HepG2 (cell line): ENCODE measurements around the gene APEX2. TPM values are rescaled to one million over a fixed set of nuclear protein-coding genes. Genes with fewer than 3 reads are reported as not detected.

Experiments
- ATF7 ChIP-seq, 2 experiments: fragments of 450-650 bp in 1 of 2; sonication (generic) in 1 of 2; formaldehyde crosslinking in 1 of 2; IDR thresholded peaks; 2 replicates each; pipeline versions ENCODE4 v1.4.0 to v1.6.1; 2016 to 2020; ENCODE audit warnings: antibody characterized with exemption in 1 of 2, mild to moderate bottlenecking in 1 of 2, missing genetic modification reagents in 1 of 2
- HNF1A ChIP-seq, 2 experiments: sonication (generic) in 1 of 2; formaldehyde crosslinking in 1 of 2; IDR thresholded peaks; 2 replicates each; pipeline versions ENCODE4 v1.4.0 to v1.6.1; 2016 to 2020; ENCODE audit warnings: borderline replicate concordance in 1 of 2, low read depth in 1 of 2, mild to moderate bottlenecking in 1 of 2, missing genetic modification reagents in 1 of 2
- MIER3 ChIP-seq: IDR thresholded peaks from 2 replicates; pipeline ENCODE4 v1.6.1; 2016; ENCODE audit warnings: missing compliant biosample characterization, borderline replicate concordance
- NCOR1 ChIP-seq: fragments of 200-600 bp; sonication (generic); IDR thresholded peaks from 2 replicates; pipeline ENCODE4 v1.7.0; 2017; ENCODE audit warnings: antibody characterized with exemption, low read length, borderline replicate concordance
- NR2C2 ChIP-seq: sonication (generic); formaldehyde crosslinking; IDR thresholded peaks from 2 replicates; pipeline ENCODE4 v1.4.0; 2020; ENCODE audit warnings: missing genetic modification reagents, mild to moderate bottlenecking, moderate library complexity, borderline replicate concordance
- RFXAP ChIP-seq: sonication (generic); formaldehyde crosslinking; IDR thresholded peaks from 2 replicates; pipeline ENCODE4 v1.4.0; 2020; ENCODE audit warnings: missing genetic modification reagents, borderline replicate concordance
- SCMH1 ChIP-seq: sonication (generic); formaldehyde crosslinking; IDR thresholded peaks from 2 replicates; pipeline ENCODE4 v1.9.0; 2021; ENCODE audit warnings: missing genetic modification reagents, mild to moderate bottlenecking, borderline replicate concordance
- SIN3B ChIP-seq: fragments of 150-350 bp; IDR thresholded peaks from 2 replicates; pipeline ENCODE4 v1.6.1; 2014; ENCODE audit warnings: low read length
- ZBTB43 ChIP-seq: sonication (generic); formaldehyde crosslinking; conservative IDR thresholded peaks from 2 replicates; pipeline ENCODE4 v1.4.0; 2020; ENCODE audit warnings: missing genetic modification reagents
- ZFP90 ChIP-seq: sonication (generic); formaldehyde crosslinking; IDR thresholded peaks from 2 replicates; pipeline ENCODE4 v1.8.0; 2022; ENCODE audit warnings: missing genetic modification reagents, mild to moderate bottlenecking, inconsistent platforms, borderline replicate concordance
- ZNF326 ChIP-seq: sonication (generic); formaldehyde crosslinking; IDR thresholded peaks from 2 replicates; pipeline ENCODE4 v1.4.0; 2020; ENCODE audit warnings: missing genetic modification reagents, borderline replicate concordance
- ZNF331 ChIP-seq: sonication (generic); formaldehyde crosslinking; IDR thresholded peaks from 2 replicates; pipeline ENCODE4 v1.4.0; 2020; ENCODE audit warnings: missing genetic modification reagents
- ZNF333 ChIP-seq: sonication (generic); formaldehyde crosslinking; IDR thresholded peaks from 2 replicates; pipeline ENCODE4 v1.4.0; 2020; ENCODE audit warnings: mild to moderate bottlenecking, missing genetic modification reagents, borderline replicate concordance
- ZNF530 ChIP-seq: sonication (generic); formaldehyde crosslinking; IDR thresholded peaks from 2 replicates; pipeline ENCODE4 v1.5.0; 2020; ENCODE audit warnings: low read depth, mild to moderate bottlenecking, missing genetic modification reagents
- polyA plus RNA-seq, 8 experiments: library from polyadenylated mRNA; depleted of rRNA in 3 of 8; stranded (reverse) in 7 of 8; unstranded in 1 of 8; fragments of >200 nt; fragmentation: Illumina TruSeq in 4 of 8; extraction: Trizol in 4 of 8; gene quantifications; 2 replicates each; pipeline versions ENCODE4 v1.2.1 to v1.2.3, GENCODE V29; 2011 to 2016; ENCODE audit warnings: low read depth in 4 of 8, missing spikeins in 1 of 8, mixed read lengths in 1 of 8; ENCODE audit not compliant: insufficient read depth in 1 of 8
- total RNA-seq, 5 experiments: library from RNA; depleted of rRNA; stranded (reverse); fragments of >200 nt; fragmentation: Illumina TruSeq; extraction: Trizol; gene quantifications; 2 replicates each; pipeline ENCODE4 v1.2.3, GENCODE V29; 2016; ENCODE audit warnings: low read depth in 1 of 5

The APEX2 gene
- total and polyA plus RNA-seq, 2 of the 13 experiments (the other 11 are each of a cell fraction or from before 2014, with no cell fraction given): 12.7 to 17.8 TPM

GRCh38 chrX:55056820-55057674 is 56.9 kb downstream of the APEX2 start (continued):
- TF ChIP-seq ZBTB43 (CRISPR knock-in tag): no peak
- TF ChIP-seq SCMH1 (CRISPR knock-in tag): no peak
- TF ChIP-seq ZNF326 (CRISPR knock-in tag): no peak
- TF ChIP-seq MIER3: no peak
- TF ChIP-seq RFXAP: no peak
- TF ChIP-seq HNF1A (IDR thresholded peaks at IDR 0.05; ENCODE audit: low read depth): no peak
- TF ChIP-seq HNF1A (CRISPR knock-in tag; IDR thresholded peaks at IDR 0.05; ENCODE audit: borderline replicate concordance): no peak
- no peak for TF ChIP-seq ZNF331
- TF ChIP-seq NR2C2 (CRISPR knock-in tag): no peak
- no peak for TF ChIP-seq NCOR1
- TF ChIP-seq ATF7 (IDR thresholded peaks at IDR 0.05): no peak
- no peak for TF ChIP-seq ATF7 (CRISPR knock-in tag; IDR thresholded peaks at IDR 0.05)
- no peak for TF ChIP-seq ZNF333 (CRISPR knock-in tag)
- TF ChIP-seq SIN3B: no peak
- no peak for TF ChIP-seq ZNF530 (CRISPR knock-in tag)
- TF ChIP-seq ZFP90 (CRISPR knock-in tag): no peak
- TF ChIP-seq, all 625 proteins: peak for 0
